GM12891 (cell line): ENCODE measurements around the gene DMGDH.

Experiments used
- DNase-seq: peaks from one replicate; pipeline ENCODE4 v3.0.0; 2011; ENCODE audit warnings: low spot score; ENCODE audit not compliant: insufficient read length
- FAIRE-seq: peaks from 2 replicates; lab custom pipeline; 2011; peaks lifted over from hg19 to GRCh38; lab: Jason Lieb, UNC
- PAX5 ChIP-seq: IDR thresholded peaks from 2 replicates; pipeline ENCODE4 v1.6.1; 2011; ENCODE audit warnings: low read length, moderate library complexity, mild to moderate bottlenecking; ENCODE audit not compliant: insufficient read depth, severe bottlenecking
- POLR2A ChIP-seq: IDR thresholded peaks from 2 replicates; pipeline ENCODE4 v1.6.1; 2011; ENCODE audit warnings: low read depth, low read length, control low read depth
- POLR2AphosphoS5 ChIP-seq: IDR thresholded peaks from 2 replicates; pipeline ENCODE4 v1.6.1; 2011; ENCODE audit warnings: low read depth, low read length, control low read depth
- POU2F2 ChIP-seq: IDR thresholded peaks from 2 replicates; pipeline ENCODE4 v1.6.1; 2011; ENCODE audit warnings: low read depth, mild to moderate bottlenecking, control low read depth, low read length, moderate library complexity
- SPI1 ChIP-seq: IDR thresholded peaks from 2 replicates; pipeline ENCODE4 v1.6.1; 2011; ENCODE audit warnings: low read depth, low read length, control low read depth
- TAF1 ChIP-seq: IDR thresholded peaks from 2 replicates; pipeline ENCODE4 v1.6.1; 2011; ENCODE audit warnings: low read depth, low read length, control low read depth

DMGDH gene

DNA sequence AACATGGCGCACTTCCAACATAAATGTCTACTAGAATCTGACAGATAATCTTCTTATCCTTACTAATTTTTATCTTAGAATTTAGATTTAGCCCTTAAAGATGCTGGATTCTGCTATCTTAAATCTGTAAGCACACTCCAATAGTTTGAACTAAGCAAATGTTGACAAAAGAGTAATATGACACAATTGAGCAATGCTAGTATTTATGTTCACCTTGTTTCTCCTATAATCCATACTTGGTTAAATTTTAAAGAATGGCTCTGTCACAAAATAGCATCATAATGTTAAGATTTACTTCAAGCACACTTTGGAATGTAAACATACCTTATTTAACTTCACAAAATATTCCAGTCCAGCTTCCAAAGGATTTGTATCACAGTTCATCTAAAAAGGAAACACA is 45.5 kb downstream of the DMGDH start:
- FAIRE-seq = no peak
- TF ChIP-seq POLR2AphosphoS5 = no peak
- no peak for TF ChIP-seq POU2F2
- no peak for TF ChIP-seq POLR2A
- no peak for TF ChIP-seq PAX5
- TF ChIP-seq TAF1 = no peak
- no peak for TF ChIP-seq SPI1
- no peak for DNase-seq

DNA sequence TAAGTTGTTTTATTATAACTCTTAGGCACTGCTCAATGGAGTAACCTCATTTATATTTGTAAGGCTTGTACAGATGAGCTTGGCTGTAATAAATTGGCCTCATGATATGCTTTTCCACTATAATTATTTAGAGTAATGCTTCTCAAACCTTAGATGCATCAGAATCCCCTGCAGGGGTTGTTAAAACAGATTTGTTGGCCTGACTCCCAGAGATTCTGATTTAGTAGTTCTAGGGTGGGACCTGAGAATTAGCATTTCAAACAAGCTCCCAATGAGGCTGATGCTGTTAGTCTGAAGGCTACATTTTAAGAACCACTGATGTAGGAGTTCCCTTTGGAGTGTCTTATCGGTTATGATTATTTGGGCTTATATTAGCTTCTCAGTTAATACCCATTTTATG is 46.1 kb downstream of the DMGDH start:
- DNase-seq (no peak), FAIRE-seq (no peak)
- TF ChIP-seq SPI1 (no peak), POLR2A (no peak), TAF1 (no peak), PAX5 (no peak), POU2F2 (no peak), POLR2AphosphoS5 (no peak)

GRCh38 chr5:79022771-79023170 is 46.7 kb downstream of the DMGDH start:
- FAIRE-seq = no peak
- TF ChIP-seq TAF1 (no peak), PAX5 (no peak), SPI1 (no peak), POLR2A (no peak), POU2F2 (no peak), POLR2AphosphoS5 (no peak)
- DNase-seq = no peak

DNA sequence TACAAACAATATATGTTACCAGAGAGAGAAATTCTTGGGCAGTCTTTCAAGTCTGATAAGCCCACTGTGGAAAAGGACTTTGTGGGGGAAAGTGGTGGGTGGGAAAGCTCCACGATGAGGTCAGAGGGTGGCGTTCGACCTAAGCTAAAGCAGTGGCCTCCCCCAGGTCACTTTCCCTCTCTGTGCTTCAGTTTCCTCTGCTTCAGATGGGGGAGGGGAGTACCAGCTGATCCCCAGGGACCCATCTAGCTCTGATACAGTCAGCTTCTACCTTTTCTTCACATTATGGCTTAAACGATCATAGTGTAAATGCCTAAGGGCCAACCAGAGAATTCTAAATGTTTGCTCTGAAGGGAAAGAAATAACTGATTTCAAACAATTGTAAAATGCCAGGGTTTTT is 47.7 kb downstream of the DMGDH start:
- FAIRE-seq = no peak
- no peak for TF ChIP-seq PAX5
- TF ChIP-seq TAF1 = no peak
- TF ChIP-seq POLR2AphosphoS5 = no peak
- TF ChIP-seq SPI1 = no peak
- TF ChIP-seq POLR2A = no peak
- no peak for TF ChIP-seq POU2F2
- DNase-seq = no peak

DNA sequence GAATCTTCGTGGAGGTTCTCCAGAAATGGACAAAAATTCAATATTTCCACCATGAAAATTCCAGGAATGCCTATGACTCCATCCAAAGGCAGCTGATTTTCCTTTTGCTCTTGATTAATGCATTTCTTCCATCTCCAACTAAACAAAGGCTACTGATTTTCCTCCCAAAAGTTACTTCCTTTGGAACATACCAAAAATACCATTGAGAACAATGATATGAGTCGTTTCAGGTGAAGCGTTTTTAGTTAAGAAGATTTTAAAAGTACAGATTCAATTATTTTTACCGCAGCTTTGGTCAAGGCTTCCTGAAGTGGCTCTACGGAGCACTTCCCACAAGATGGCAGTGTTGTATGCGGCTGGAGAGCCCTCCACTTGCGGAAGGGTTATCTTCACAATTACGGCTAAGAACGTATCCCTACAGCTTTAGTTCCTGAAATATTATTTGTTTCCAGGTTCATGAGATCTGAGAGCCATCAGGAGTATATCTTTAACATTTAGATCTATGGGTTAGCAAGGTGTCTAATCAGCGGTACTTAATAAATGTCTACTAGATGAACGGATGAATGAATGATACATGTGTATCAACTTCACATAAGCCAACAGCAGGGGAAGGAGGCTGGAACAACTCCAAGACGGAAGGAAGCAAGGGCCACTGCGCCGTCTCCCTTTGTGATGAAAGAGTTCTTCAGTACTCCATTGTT is 48.5 kb downstream of the DMGDH start:
- FAIRE-seq (peak; percentile 75), DNase-seq (no peak)

GRCh38 chr5:79014631-79015030 is 54.8 kb downstream of the DMGDH start:
- DNase-seq = no peak
- no peak for TF ChIP-seq POU2F2
- TF ChIP-seq TAF1 = no peak
- no peak for TF ChIP-seq POLR2A
- TF ChIP-seq POLR2AphosphoS5 = no peak
- no peak for FAIRE-seq

More for the DNA sequence above, 48.5 kb downstream of the DMGDH start:
- TF ChIP-seq POU2F2 (no peak), POLR2AphosphoS5 (no peak)

DNA sequence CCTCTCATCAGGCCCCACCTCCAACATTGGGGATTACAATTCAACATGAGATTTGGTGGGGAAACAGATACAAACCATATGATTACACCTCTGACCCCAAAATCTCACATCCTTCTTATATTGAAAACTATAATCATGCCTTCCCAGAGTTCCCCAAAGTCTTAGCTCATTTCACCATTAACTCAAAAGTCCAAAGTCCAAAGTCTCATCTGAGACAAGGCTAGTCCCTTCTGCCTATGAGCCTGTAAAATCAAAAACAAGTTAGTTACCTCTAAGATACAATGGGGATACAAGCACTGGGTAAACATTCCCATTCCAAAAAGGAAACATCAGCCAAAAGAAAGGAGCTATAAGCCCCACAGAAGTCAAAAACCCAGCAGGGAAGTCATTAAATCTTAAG is 57.6 kb downstream of the DMGDH start:
- no peak for DNase-seq
- no peak for FAIRE-seq
- TF ChIP-seq POU2F2 (no peak), POLR2A (no peak), TAF1 (no peak), POLR2AphosphoS5 (no peak), PAX5 (no peak), SPI1 (no peak)

- TF ChIP-seq POU2F2 = no peak
- DNase-seq = no peak
- FAIRE-seq = no peak
Observed at GRCh38 chr5:79011219-79011836, 58.1 kb downstream of the DMGDH start.

GRCh38 chr5:79008362-79008761 is 61.1 kb downstream of the DMGDH start:
- no peak for FAIRE-seq

GRCh38 chr5:79007872-79008271 is 61.6 kb downstream of the DMGDH start:
- DNase-seq (no peak), FAIRE-seq (no peak)
- TF ChIP-seq POLR2A = no peak
- TF ChIP-seq PAX5 = no peak
- no peak for TF ChIP-seq POLR2AphosphoS5
- TF ChIP-seq TAF1 = no peak
- no peak for TF ChIP-seq SPI1
- no peak for TF ChIP-seq POU2F2

More at GRCh38 chr5:79008362-79008761, 61.1 kb downstream of the DMGDH start:
- TF ChIP-seq SPI1 (no peak), POU2F2 (no peak), POLR2AphosphoS5 (no peak)
- DNase-seq = no peak
